Measurements from ENCODE around the gene C12orf60.

C12orf60 gene

GRCh38 chr12:14776236-14776961 is 27.1 kb upstream of the C12orf60 start:
- no peak for DNase-seq (ENCODE audit: low read depth)

GRCh38 chr12:14777271-14777670 is 26.2 kb upstream of the C12orf60 start:
- no peak for DNase-seq (ENCODE audit: low read depth)

- DNase-seq (ENCODE audit: low read depth), result no peak
These were observed 23.6 kb upstream of the C12orf60 start for GRCh38 chr12:14779834-14780233.

- no peak for DNase-seq (ENCODE audit: low read depth)
These were observed 22.6 kb upstream of the C12orf60 start for GRCh38 chr12:14780859-14781258.

GRCh38 chr12:14781563-14781962 is 21.9 kb upstream of the C12orf60 start:
- DNase-seq (ENCODE audit: low read depth), result no peak

GRCh38 chr12:14782756-14783155 is 20.7 kb upstream of the C12orf60 start:
- DNase-seq (ENCODE audit: low read depth), result no peak

- no peak for DNase-seq (ENCODE audit: low read depth)
These were observed 19.0 kb upstream of the C12orf60 start for GRCh38 chr12:14784471-14784870.

- DNase-seq (ENCODE audit: low read depth), result no peak
These were observed 17.9 kb upstream of the C12orf60 start for GRCh38 chr12:14785568-14785967.

GRCh38 chr12:14795028-14795448 is 8.4 kb upstream of the C12orf60 start:
- no peak for DNase-seq (ENCODE audit: low read depth)

GRCh38 chr12:14802247-14802646 is 1.2 kb upstream of the C12orf60 start:
- no peak for DNase-seq (ENCODE audit: low read depth)

GRCh38 chr12:14802721-14803010 is 804 bp upstream of the C12orf60 start:
- no peak for DNase-seq (ENCODE audit: low read depth)

- DNase-seq (ENCODE audit: low read depth), result no peak
These were observed 325 bp downstream of the C12orf60 start for GRCh38 chr12:14803830-14804160.

- no peak for DNase-seq (ENCODE audit: low read depth)
These were observed 6.9 kb downstream of the C12orf60 start for GRCh38 chr12:14810167-14810952.

GRCh38 chr12:14810953-14811483 is 7.5 kb downstream of the C12orf60 start:
- DNase-seq (ENCODE audit: low read depth), result no peak

- no peak for DNase-seq (ENCODE audit: low read depth)
These were observed 8.0 kb downstream of the C12orf60 start for GRCh38 chr12:14811486-14811885.

GRCh38 chr12:14814014-14814413 is 10.5 kb downstream of the C12orf60 start, which contains the start of gene SMCO3:
Gene SMCO3, minus strand, starts transcription at chr12:14814182. Its CDS starts 7,502 bp downstream, at chr12:14806680.
- no peak for DNase-seq (ENCODE audit: low read depth)

GRCh38 chr12:14824012-14824634 is 20.7 kb downstream of the C12orf60 start:
- DNase-seq (ENCODE audit: low read depth), result no peak

GRCh38 chr12:14825256-14825655 is 21.8 kb downstream of the C12orf60 start:
- DNase-seq (ENCODE audit: low read depth), result no peak

GRCh38 chr12:14826491-14826890 is 23.0 kb downstream of the C12orf60 start:
- no peak for DNase-seq (ENCODE audit: low read depth)

- DNase-seq (ENCODE audit: low read depth), result no peak
These were observed 23.6 kb downstream of the C12orf60 start for GRCh38 chr12:14827043-14827442.

- DNase-seq (ENCODE audit: low read depth), result no peak
These were observed 25.4 kb downstream of the C12orf60 start for GRCh38 chr12:14828892-14829291.

- DNase-seq (ENCODE audit: low read depth), result no peak
These were observed 29.9 kb downstream of the C12orf60 start for GRCh38 chr12:14833336-14833735.

- no peak for DNase-seq (ENCODE audit: low read depth)
These were observed 30.5 kb downstream of the C12orf60 start for GRCh38 chr12:14833952-14834351.

All from GM04503 (cell line).